WTC11 (cell line): ENCODE data around the gene SNRNP25.

ENCODE experiments used
- ATF3 ChIP-seq: sonication (generic); formaldehyde crosslinking; conservative IDR thresholded peaks from 2 replicates; pipeline ENCODE4 v1.8.1; 2022; ENCODE audit warnings: mild to moderate bottlenecking, missing genetic modification reagents
- CTCF ChIP-seq: fragments of 200-600 bp; IDR thresholded peaks from 2 replicates; pipeline ENCODE4 v1.8.0; 2022; ENCODE audit warnings: antibody characterized with exemption
- NFYB ChIP-seq: sonication (generic); formaldehyde crosslinking; conservative IDR thresholded peaks from 2 replicates; pipeline ENCODE4 v1.8.0; 2022; ENCODE audit warnings: low read depth, missing genetic modification reagents
- STAT6 ChIP-seq: sonication (generic); formaldehyde crosslinking; conservative IDR thresholded peaks from 2 replicates; pipeline ENCODE4 v1.8.1; 2023; ENCODE audit warnings: mild to moderate bottlenecking, low read depth, missing genetic modification reagents, moderate library complexity
- TF ChIP-seq, protein P1 (sequence below): sonication (generic); formaldehyde crosslinking; IDR thresholded peaks from 2 replicates; pipeline ENCODE4 v1.8.1; 2022; ENCODE audit warnings: low read depth, mild to moderate bottlenecking, moderate library complexity, missing genetic modification reagents, borderline replicate concordance
- TF ChIP-seq, protein P2 (sequence below): sonication (generic); formaldehyde crosslinking; IDR thresholded peaks from 2 replicates; pipeline ENCODE4 v1.8.0; 2022; ENCODE audit warnings: mild to moderate bottlenecking, missing genetic modification reagents

DNA sequence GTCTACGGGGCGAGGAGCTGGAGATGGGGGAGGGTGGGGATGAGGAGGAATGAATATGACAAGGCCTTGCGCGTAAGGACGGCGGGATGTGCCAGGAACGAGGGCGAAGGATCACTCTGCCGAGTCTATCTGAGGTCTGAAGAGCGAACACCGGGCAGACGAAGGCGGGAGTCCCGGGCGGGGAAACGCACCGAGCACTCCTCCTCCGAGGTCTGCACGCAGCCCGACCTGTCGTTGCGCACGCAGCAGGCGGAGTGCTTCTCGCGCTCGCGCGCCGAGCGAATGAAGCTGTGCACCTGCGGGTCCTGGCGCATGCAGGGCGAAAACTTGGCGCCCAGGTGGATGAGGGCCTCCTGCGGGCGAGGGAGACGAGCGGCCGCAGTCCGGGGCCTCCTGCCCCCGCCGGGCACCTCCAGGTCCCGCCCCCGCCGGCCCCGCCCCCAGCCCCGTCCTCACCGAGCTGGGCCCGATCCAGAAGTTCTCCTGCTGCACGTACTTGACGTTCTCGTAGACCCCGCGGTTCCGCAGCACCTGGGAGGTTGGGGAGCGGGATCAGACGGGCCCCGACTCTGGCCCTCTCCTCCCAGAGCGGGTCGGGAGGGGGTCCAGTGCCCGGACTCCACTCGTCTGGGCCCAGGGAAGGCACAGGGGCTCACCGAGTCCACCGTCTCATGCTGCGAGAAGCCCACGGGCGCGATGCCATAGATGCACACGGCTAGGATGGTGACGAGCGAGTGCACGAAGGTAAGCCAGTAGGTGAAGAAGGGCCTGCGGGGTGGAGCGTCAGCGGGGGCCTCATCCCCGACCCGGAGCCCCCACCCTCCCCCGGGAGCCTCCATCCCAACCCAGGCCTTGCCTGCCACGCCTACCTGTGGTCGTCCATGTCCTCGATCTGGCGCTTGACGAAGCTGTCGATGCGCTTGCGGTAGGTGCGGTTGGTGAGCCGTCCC is 7.6 kb downstream of the SNRNP25 start:
- TF ChIP-seq NFYB (CRISPR knock-in tag): no peak
- TF ChIP-seq STAT6 (CRISPR knock-in tag): no peak
- no peak for TF ChIP-seq CTCF
- TF ChIP-seq, protein P1, sequence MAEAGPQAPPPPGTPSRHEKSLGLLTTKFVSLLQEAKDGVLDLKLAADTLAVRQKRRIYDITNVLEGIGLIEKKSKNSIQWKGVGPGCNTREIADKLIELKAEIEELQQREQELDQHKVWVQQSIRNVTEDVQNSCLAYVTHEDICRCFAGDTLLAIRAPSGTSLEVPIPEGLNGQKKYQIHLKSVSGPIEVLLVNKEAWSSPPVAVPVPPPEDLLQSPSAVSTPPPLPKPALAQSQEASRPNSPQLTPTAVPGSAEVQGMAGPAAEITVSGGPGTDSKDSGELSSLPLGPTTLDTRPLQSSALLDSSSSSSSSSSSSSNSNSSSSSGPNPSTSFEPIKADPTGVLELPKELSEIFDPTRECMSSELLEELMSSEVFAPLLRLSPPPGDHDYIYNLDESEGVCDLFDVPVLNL (CRISPR knock-in tag): no peak
- no peak for TF ChIP-seq ATF3 (CRISPR knock-in tag)
- TF ChIP-seq, protein P2, sequence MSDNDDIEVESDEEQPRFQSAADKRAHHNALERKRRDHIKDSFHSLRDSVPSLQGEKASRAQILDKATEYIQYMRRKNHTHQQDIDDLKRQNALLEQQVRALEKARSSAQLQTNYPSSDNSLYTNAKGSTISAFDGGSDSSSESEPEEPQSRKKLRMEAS (CRISPR knock-in tag): no peak
